ENCODE results near the gene EXOC6B. TPM values are rescaled to one million over a fixed set of nuclear protein-coding genes. Genes with fewer than 3 reads are reported as not detected.

Gene EXOC6B
- total RNA-seq, 2 experiments from 2014 or later = 6.2 to 8.3 TPM

DNA sequence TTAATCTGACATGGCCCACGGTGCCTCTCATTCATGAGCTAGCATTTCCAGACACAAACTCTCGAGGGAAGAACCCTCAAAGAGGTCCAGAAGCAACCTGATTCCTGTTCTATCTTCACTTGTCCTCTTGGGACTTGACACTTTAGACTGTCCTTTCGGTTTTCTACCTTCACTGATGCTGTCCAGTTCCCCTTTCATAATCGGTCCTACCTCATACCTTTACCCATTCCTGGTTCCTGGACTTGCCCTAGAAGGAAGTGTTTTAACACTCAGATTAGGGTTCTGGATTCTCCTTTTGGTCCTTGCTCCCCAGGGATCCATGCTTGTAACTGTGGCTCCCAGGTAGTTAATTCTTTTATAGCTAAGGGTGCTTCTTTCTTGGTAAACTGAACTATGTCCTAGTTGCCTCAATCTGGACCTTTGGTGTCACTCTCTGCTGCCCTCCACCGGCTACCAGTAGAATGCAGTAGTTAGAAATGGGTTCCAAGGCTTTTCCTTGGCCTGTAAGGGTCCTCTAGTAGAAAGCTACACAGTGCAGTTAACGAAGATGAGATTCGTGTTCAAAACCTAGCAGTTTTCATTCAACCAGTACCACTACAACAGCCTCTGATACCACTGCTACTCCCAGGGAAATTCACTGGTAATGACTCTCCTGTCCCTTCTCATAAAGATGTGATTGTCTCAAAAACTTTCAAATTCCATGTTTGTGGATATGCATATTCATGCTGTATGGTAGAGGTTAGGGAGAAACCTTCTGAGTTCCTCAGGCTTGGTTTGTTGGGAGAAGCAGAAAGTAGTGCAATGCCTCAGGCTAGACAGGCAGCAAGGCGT is 500.0 kb downstream of the EXOC6B start:
- Mint-ChIP-seq H3K27me3 (no peaks in the 10 kb centered on the region), H3K4me1 (ENCODE audit: low read depth) (no peaks in the 10 kb centered on the region), H3K27ac (no peak overlapping the region), H3K9me3 (peaks cover 4% of the 10 kb centered on the region), H3K36me3 (ENCODE audit: low read depth) (peaks cover 2% of the 10 kb centered on the region), H3K4me3 (no peak overlapping the region)
- ATAC-seq (no peak), DNase-seq (peak; percentile 23)
- CTCF ChIA-PET = interaction anchor here (0.9 to 2.6 kb wide), 4 partner anchors 9 to 21 kb away, joined by 4 to 8 read pairs (median 5); no protein-coding TSS in a partner anchor
- POLR2A ChIA-PET = no interaction called here
- intact Hi-C loops (cut with micrococcal nuclease) = no loop called here
- TF ChIP-seq, protein P1, sequence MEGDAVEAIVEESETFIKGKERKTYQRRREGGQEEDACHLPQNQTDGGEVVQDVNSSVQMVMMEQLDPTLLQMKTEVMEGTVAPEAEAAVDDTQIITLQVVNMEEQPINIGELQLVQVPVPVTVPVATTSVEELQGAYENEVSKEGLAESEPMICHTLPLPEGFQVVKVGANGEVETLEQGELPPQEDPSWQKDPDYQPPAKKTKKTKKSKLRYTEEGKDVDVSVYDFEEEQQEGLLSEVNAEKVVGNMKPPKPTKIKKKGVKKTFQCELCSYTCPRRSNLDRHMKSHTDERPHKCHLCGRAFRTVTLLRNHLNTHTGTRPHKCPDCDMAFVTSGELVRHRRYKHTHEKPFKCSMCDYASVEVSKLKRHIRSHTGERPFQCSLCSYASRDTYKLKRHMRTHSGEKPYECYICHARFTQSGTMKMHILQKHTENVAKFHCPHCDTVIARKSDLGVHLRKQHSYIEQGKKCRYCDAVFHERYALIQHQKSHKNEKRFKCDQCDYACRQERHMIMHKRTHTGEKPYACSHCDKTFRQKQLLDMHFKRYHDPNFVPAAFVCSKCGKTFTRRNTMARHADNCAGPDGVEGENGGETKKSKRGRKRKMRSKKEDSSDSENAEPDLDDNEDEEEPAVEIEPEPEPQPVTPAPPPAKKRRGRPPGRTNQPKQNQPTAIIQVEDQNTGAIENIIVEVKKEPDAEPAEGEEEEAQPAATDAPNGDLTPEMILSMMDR (IDR thresholded peaks at IDR 0.05) = peak; percentile 63

GRCh38 chr2:72316774-72317173 is 509.1 kb downstream of the EXOC6B start:
- ATAC-seq (no peak), DNase-seq (no peak)
- TF ChIP-seq, protein P1 (IDR thresholded peaks at IDR 0.05) = no peak
- Mint-ChIP-seq H3K4me3 (no peak overlapping the region), H3K36me3 (ENCODE audit: low read depth) (no peaks in the 10 kb centered on the region), H3K27me3 (no peaks in the 10 kb centered on the region), H3K27ac (no peak overlapping the region), H3K9me3 (peaks cover 1% of the 10 kb centered on the region), H3K4me1 (ENCODE audit: low read depth) (no peaks in the 10 kb centered on the region)
- ChIA-PET CTCF (interaction anchor here (0.8 kb wide), 1 partner anchor 9 kb away, joined by 4 read pairs; no protein-coding TSS in a partner anchor), POLR2A (no interaction called here)
- intact Hi-C loops (cut with micrococcal nuclease) = no loop called here

GRCh38 chr2:72300147-72300684 is 525.6 kb downstream of the EXOC6B start:
- Mint-ChIP-seq H3K36me3 (ENCODE audit: low read depth) (peaks cover 2% of the 10 kb centered on the region), H3K27ac (no peak overlapping the region), H3K27me3 (no peaks in the 10 kb centered on the region), H3K9me3 (peaks cover 25% of the 10 kb centered on the region), H3K4me3 (no peak overlapping the region), H3K4me1 (ENCODE audit: low read depth) (no peaks in the 10 kb centered on the region)
- TF ChIP-seq, protein P1 (IDR thresholded peaks at IDR 0.05) = no peak
- ATAC-seq (no peak), DNase-seq (no peak)
- intact Hi-C loops (cut with micrococcal nuclease) = no loop called here
- POLR2A ChIA-PET = no interaction called here
- CTCF ChIA-PET = no interaction called here

- ATAC-seq = no peak
- H3K36me3 Mint-ChIP-seq (ENCODE audit: low read depth) = no peaks in the 10 kb centered on the region
- H3K9me3 Mint-ChIP-seq = peaks cover 6% of the 10 kb centered on the region
- CTCF ChIA-PET = no interaction called here
- no peak for DNase-seq
- intact Hi-C loops (cut with micrococcal nuclease) = no loop called here
- no peaks in the 10 kb centered on the region for H3K4me1 Mint-ChIP-seq (ENCODE audit: low read depth)
- no peak overlapping the region for H3K4me3 Mint-ChIP-seq
- TF ChIP-seq, protein P1 (IDR thresholded peaks at IDR 0.05) = no peak
- H3K27ac Mint-ChIP-seq = no peak overlapping the region
- no peaks in the 10 kb centered on the region for H3K27me3 Mint-ChIP-seq
- POLR2A ChIA-PET = no interaction called here
Measured at GRCh38 chr2:72293620-72294019, 532.2 kb downstream of the EXOC6B start.

- DNase-seq (no peak), ATAC-seq (no peak)
- Mint-ChIP-seq H3K4me3 (no peak overlapping the region), H3K9me3 (peaks cover under 1% of the 10 kb centered on the region), H3K36me3 (ENCODE audit: low read depth) (no peaks in the 10 kb centered on the region), H3K27me3 (no peaks in the 10 kb centered on the region), H3K27ac (no peak overlapping the region), H3K4me1 (ENCODE audit: low read depth) (no peaks in the 10 kb centered on the region)
- TF ChIP-seq, protein P1 (IDR thresholded peaks at IDR 0.05) = no peak
- CTCF ChIA-PET = interaction anchor here (0.8 kb wide), 1 partner anchor 758 kb away, joined by 3 read pairs; no protein-coding TSS in a partner anchor
- POLR2A ChIA-PET = no interaction called here
- intact Hi-C loops (cut with micrococcal nuclease) = no loop called here
Measured at GRCh38 chr2:72292433-72292832, 533.4 kb downstream of the EXOC6B start.

Measured in activated CD8-positive, alpha-beta T cell treated with anti-CD3 and anti-CD28 coated beads for 36 hours (primary cell).